Stimulated activated CD4-positive, alpha-beta T cell treated with anti-CD3 and anti-CD28 coated beads, Interleukin-2, amount 100 ng/mL, for 4 hours (primary cell): ENCODE data around the gene RGS8.

Experiments
- DNase-seq: peaks from one replicate; pipeline ENCODE4 v3.0.0-alpha.2; 2020; ENCODE audit warnings: low read depth

RGS8 gene

DNA sequence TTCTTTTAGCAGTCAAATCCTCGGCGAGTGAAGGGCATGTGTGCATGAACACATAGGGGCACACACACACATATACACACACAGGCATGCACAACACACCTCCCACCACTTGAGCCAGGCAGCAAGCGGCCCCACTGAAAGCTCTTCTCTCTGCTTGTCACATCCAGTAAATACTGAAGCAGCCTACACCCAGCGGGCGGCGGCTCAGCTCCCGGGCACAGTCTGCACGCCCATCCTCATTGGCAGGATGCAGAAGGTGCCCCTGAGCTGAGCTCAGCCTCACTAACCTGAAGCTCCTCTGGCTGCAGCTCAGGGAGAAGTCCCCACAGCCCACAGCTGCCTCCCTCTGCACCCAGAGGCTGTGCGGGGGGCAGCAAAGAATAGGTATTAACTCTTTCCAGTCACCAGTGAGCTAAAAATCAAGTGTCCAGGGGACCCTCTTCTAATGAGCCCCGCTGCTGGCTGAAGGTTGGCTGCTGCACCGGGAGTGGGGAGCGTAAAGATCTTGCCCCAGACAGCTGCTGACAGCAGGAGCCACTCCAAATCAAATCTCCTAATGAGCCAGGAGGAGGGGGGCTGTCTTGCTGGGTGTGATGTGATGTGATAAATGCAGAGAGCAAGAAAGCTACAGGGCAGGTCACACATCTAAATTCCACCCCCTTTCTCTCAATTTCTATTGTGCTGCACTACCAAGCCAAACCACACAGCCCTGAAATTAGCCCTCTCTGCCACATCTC is 12.5 kb downstream of the RGS8 start:
- DNase-seq: no peak

- DNase-seq: no peak
These were observed 14.2 kb downstream of the RGS8 start for GRCh38 chr1:182670032-182670749.

GRCh38 chr1:182669266-182669665 is 15.1 kb downstream of the RGS8 start:
- no peak for DNase-seq

DNA sequence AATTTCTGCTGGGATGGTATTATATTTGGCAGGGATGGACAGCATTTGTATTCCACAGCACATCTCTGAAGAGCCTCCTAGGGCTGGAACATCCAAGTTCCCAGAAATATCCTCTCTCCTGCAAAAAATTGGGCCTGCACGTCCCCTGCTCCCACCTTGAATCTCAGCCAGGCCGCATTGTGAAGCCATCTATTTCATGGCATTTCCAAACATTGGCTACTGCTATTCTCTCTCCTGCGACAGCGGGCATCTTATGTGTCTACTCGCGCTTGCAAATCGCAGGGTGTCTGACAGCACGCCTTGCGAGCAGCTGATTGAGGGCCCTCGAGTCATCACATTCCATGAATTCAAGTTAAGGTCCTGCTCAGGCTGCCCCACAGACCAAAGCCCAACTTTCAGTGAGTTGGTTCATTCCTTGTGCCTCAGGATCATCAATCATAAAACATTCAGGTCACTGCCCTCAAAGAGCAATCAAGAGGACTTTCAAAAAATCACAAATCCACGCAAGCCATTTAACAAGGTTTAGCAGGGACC is 15.8 kb downstream of the RGS8 start:
- no peak for DNase-seq

GRCh38 chr1:182667848-182668505 is 16.4 kb downstream of the RGS8 start:
- DNase-seq: no peak

DNA sequence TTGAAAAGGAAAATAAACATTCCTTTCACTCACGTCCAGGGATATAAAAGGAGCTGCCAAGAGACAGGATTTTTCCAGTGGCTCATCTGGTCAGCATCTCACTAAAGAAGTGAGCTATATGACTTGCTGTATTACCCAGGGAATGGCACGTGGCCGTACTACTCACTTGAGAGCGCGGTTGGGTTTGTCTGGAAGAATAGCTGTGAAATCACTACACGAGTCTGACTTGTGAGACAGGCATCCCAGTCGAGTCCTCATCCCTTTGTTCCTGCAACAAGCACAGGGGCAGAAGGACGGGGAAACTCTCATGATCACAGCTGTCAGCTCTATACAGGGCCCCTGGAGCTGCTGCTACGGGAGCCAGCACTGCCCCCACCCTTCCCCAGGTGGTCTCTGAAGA is 17.7 kb downstream of the RGS8 start:
- DNase-seq: no peak

GRCh38 chr1:182664296-182664695 is 20.1 kb downstream of the RGS8 start:
- no peak for DNase-seq

GRCh38 chr1:182662956-182663355 is 21.4 kb downstream of the RGS8 start:
- DNase-seq: no peak

- no peak for DNase-seq
These were observed 22.1 kb downstream of the RGS8 start for GRCh38 chr1:182662121-182662890.

DNA sequence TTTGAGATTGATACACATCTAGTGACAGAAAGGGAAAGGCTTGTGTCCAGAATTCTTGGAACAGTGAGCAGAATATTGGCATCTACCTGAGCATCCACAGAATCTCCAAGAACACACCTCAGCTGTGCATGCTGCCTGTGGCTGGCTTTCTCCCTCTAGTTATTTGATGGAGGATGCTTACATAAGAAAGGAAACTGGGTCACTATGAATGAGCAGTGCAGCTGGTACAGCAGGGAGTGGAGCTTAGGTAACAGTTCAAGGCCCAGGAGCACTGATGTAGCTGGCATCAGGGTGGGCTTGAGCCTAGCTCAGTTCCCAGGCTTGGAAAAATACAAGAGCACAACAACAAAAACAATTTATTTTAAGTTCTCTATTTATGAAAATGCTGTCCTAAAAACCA is 26.3 kb downstream of the RGS8 start:
- DNase-seq: no peak

GRCh38 chr1:182656842-182657397 is 27.5 kb downstream of the RGS8 start:
- DNase-seq: no peak

GRCh38 chr1:182653986-182654385 is 30.4 kb downstream of the RGS8 start:
- DNase-seq: no peak

DNA sequence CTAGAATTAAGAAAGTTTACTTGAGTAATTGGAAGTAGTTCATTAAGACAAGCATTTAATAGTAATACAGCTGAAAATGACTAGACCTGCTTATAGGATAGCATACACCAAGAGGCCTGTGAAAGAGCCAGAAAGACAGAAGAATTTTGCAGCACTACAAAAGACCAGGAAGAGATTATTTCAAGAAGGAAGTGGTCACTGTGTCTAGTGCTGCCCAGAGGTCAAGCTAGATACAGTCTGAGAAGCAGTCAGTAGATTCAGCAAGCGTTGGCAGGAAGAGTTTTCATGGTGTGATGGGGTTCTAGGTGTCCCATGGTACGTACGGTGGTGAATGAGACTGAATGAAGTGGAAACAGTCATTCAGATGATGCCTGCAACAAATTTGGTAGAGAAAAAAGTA is 31.5 kb downstream of the RGS8 start:
- DNase-seq: no peak

DNA sequence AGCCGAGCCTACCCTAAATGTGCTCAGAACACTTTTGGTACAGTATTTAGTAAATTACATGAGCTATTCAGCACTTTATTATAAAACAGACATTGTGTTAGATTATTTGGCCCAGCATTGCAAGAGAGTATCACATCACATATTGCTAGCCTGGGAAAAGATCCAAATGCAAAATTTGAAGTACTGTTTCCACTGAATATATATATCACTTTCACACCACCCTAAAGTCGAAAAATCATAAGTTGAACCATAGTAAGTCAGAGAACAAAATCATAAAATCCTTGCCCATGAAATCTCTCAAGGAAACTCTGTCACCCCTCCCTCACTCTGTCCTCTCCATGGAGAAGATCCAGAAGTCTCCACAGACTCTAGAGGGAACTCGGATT is 33.1 kb downstream of the RGS8 start:
- DNase-seq: no peak

DNA sequence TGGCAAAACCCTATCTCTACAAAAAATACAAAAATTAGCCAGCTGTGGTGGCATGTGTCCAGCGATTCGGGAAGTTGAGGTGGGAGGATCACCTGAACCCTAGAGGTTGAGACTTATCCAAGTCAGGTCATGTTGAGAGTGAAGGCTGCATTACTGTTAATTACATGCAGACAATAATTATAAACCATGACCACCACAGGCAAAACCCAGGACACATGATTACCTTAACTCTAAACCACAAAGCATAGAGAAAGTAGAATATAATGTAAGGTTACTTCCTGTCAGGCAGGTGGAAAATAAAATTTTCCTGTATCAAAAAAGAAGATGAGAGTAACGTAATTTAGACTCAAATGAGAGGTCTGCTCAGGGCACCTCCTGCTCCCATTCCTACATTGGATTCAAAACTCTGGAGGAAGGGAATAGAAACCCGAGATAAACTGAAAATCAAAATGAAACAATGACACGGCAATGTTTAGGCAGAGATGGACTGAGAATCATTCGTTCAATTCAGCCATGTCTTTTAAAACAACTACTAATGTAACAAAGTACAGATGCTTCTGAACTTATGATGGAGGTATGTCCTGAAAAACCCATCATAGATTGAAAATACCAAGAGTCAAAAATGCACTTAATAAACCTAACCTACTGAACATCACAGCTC is 33.6 kb downstream of the RGS8 start:
- no peak for DNase-seq

DNA sequence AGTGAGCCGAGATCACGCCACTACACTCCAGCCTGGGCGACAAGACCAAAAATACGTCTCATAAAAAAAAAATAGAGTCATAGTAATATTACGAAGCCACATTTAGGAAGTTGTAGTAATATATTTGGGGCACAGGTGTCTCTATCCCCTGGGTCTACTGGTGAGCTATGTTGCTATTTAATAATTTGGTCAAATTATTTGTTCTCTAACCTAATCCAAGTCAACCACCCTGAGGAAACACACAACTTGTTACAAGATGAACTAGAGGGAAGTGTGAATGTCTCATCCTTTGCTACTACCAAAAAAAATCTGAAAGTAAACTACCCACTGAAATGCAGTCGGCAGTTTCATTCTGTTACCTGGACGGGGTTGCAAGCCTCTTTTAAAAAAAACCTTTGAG is 35.3 kb downstream of the RGS8 start:
- DNase-seq: no peak

GRCh38 chr1:182646739-182647138 is 37.6 kb downstream of the RGS8 start:
- DNase-seq: no peak

- no peak for DNase-seq
These were observed 39.5 kb downstream of the RGS8 start for GRCh38 chr1:182644886-182645285.

DNA sequence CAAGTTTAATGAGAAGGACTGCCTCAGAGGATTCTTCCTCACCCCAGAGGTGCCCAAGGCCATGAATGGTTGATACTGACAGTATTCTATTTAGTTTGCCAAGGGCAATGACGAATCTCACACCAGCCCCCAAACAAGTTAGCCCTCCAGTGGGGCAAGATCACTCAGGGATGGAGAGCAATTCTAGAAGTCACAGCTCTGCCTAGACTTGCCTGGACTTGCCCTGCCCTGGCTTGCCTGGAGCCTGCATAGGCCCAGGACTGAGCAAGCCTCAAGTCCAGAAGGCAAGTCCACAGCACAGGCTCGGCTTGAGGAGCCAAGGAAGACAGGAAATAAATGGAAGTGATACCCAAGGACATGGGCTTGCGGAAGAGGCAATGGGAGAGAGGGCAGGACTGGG is 40.7 kb downstream of the RGS8 start:
- DNase-seq: no peak

GRCh38 chr1:182642461-182642860 is 41.9 kb downstream of the RGS8 start:
- no peak for DNase-seq

DNA sequence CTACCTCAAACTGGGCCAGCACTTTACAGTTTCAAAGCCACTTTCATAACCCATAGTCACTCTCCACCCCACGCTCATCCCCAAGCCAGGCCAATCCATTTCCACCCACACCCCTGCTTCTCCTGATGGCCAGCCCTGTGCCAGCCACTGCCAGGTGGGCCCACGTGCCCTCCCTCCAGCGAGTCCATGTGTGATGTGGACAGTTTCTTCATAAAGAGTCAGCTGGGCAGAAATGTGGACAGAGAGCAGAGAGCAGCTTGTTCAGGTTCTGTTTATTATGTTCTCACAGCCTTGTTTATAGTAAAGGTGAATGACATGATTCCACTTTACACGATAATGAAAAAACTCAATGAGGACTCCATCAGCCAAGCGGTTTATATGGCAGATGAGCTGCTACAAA is 42.8 kb downstream of the RGS8 start:
- no peak for DNase-seq
